ENCODE results near the gene SLC22A2.

Gene SLC22A2

DNA sequence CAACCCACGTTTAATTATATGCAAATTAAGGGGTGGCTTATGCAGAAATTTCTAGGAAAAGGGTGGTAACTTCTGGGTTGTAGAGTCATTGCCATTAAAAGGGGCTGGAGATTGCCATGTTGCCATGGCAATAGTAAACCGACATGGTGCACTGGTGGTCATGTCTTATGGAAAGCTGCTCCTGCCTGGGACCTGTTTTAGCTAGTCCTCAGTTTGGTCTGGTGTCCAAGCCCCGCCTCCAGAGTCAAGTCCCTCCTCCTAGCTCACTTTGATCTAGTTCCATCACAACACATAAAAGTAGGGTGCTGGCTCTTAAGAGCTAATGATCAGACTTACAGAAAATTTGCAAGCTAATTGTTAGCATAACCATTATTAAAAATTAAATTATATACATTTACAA lies 5.3 kb downstream of the SLC22A2 start:
- H2AFZ ChIP-seq: no peak overlapping the region
- H3K27me3 ChIP-seq (ENCODE audit: control insufficient read depth, insufficient read depth, low read length): no peaks in the 10 kb centered on the region
- H3K4me3 ChIP-seq (ENCODE audit: low read depth, low read length): no peak overlapping the region
- H3K36me3 ChIP-seq (ENCODE audit: control insufficient read depth, insufficient read depth, low read length): no peaks in the 10 kb centered on the region
- no peaks in the 10 kb centered on the region for H3K9me3 ChIP-seq (ENCODE audit: control insufficient read depth, low read length)
- H3K9ac ChIP-seq: no peak overlapping the region
- no peak overlapping the region for H3K27ac ChIP-seq
- H3K4me2 ChIP-seq (ENCODE audit: low read length): no peak overlapping the region
- H3K4me1 ChIP-seq: no peaks in the 10 kb centered on the region
- TF ChIP-seq, protein P1, sequence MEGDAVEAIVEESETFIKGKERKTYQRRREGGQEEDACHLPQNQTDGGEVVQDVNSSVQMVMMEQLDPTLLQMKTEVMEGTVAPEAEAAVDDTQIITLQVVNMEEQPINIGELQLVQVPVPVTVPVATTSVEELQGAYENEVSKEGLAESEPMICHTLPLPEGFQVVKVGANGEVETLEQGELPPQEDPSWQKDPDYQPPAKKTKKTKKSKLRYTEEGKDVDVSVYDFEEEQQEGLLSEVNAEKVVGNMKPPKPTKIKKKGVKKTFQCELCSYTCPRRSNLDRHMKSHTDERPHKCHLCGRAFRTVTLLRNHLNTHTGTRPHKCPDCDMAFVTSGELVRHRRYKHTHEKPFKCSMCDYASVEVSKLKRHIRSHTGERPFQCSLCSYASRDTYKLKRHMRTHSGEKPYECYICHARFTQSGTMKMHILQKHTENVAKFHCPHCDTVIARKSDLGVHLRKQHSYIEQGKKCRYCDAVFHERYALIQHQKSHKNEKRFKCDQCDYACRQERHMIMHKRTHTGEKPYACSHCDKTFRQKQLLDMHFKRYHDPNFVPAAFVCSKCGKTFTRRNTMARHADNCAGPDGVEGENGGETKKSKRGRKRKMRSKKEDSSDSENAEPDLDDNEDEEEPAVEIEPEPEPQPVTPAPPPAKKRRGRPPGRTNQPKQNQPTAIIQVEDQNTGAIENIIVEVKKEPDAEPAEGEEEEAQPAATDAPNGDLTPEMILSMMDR (IDR thresholded peaks at IDR 0.05): no peak
- no peaks in the 10 kb centered on the region for H3K79me2 ChIP-seq

DNA sequence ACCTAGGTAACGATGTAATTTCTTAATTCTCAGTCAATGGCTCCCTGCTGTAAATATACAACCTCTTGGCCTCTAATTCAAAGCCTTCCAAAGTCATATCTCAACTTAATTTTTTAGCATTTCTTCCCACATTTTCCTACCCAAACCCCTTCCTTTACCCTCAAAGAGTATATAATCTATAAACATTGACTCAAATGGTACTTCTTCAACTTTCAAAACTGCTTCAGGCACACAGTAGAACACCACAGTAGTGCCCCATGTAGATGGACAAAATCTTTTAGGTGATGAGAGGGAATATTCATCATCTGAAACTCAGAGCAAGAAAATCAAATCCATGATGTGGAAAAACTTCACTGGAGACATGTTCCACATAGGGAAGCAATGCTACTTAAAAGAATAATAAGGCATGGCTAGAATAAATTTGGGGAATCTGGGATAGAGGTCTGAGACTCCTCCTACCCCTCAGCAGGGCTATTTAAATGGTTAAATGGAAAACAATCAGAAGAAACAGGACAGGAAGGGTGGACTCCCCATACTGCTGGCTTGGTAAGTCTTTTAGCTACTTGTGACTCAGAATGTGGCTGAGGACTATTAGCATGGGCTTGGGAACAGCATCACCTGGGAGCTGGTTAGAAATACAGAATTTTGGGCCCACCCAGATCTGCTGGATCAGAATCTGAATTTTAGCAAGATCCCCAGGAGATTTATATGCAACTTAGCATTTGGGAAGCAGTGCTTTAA lies 6.4 kb downstream of the SLC22A2 start:
- Histone ChIP-seq H3K27me3 (ENCODE audit: control insufficient read depth, insufficient read depth, low read length) (no peaks in the 10 kb centered on the region), H3K4me2 (ENCODE audit: low read length) (no peak overlapping the region), H3K9me3 (ENCODE audit: control insufficient read depth, low read length) (no peaks in the 10 kb centered on the region), H3K4me1 (no peaks in the 10 kb centered on the region), H3K9ac (no peak overlapping the region), H2AFZ (no peak overlapping the region), H3K79me2 (no peaks in the 10 kb centered on the region), H3K4me3 (ENCODE audit: low read depth, low read length) (no peak overlapping the region), H3K36me3 (ENCODE audit: control insufficient read depth, insufficient read depth, low read length) (no peaks in the 10 kb centered on the region), H3K27ac (no peak overlapping the region)
- TF ChIP-seq, protein P1 (IDR thresholded peaks at IDR 0.05): no peak

DNA sequence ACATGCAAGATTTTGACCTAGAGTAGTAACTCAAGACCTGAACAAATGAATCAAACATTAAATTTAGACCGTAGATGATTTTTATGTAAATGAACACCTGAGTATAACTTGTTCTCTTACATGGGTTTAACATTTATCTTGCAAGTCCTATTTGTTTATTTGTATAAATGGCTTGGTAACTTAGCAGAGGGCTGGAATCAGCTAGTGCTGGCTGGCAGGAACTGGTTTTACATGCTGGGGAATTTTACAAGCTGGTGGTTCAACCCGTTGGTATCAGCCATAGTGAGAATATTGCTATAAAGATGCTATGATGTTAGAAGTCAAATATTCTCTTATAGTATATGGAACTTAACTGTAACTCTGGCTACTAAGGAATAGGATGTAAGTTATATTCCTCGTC lies 8.9 kb downstream of the SLC22A2 start:
- Histone ChIP-seq H3K27me3 (ENCODE audit: control insufficient read depth, insufficient read depth, low read length) (no peaks in the 10 kb centered on the region), H3K36me3 (ENCODE audit: control insufficient read depth, insufficient read depth, low read length) (no peaks in the 10 kb centered on the region), H3K4me2 (ENCODE audit: low read length) (no peak overlapping the region), H3K79me2 (no peaks in the 10 kb centered on the region), H3K4me1 (no peaks in the 10 kb centered on the region), H3K9me3 (ENCODE audit: control insufficient read depth, low read length) (no peaks in the 10 kb centered on the region), H3K9ac (no peak overlapping the region), H3K27ac (no peak overlapping the region), H2AFZ (no peak overlapping the region), H3K4me3 (ENCODE audit: low read depth, low read length) (no peak overlapping the region)
- TF ChIP-seq, protein P1 (IDR thresholded peaks at IDR 0.05): no peak

DNA sequence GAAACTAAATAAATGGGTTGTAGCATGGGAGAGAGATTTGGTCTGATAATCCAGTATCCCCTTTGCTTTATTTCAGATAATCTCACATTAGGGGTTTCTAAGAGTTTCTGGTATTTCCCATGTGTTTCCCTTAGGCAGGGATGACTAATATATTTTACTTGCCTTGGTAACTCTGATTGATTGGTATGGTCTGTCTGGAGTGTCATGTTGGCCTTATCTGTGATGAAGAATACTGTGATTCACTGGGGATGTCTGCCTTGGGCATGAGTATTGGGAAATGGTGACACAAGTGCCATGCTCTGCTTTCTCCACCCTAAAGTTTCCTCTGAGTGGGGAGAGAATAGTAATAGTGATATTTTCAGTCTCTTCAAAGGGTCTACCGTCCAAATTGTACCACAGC lies 10.1 kb downstream of the SLC22A2 start:
- Histone ChIP-seq H3K27ac (no peak overlapping the region), H2AFZ (no peak overlapping the region), H3K4me1 (no peaks in the 10 kb centered on the region), H3K9me3 (ENCODE audit: control insufficient read depth, low read length) (no peaks in the 10 kb centered on the region), H3K4me2 (ENCODE audit: low read length) (no peak overlapping the region), H3K27me3 (ENCODE audit: control insufficient read depth, insufficient read depth, low read length) (no peaks in the 10 kb centered on the region), H3K9ac (no peak overlapping the region), H3K4me3 (ENCODE audit: low read depth, low read length) (no peak overlapping the region), H3K36me3 (ENCODE audit: control insufficient read depth, insufficient read depth, low read length) (no peaks in the 10 kb centered on the region), H3K79me2 (no peaks in the 10 kb centered on the region)
- TF ChIP-seq, protein P1 (IDR thresholded peaks at IDR 0.05): no peak

DNA sequence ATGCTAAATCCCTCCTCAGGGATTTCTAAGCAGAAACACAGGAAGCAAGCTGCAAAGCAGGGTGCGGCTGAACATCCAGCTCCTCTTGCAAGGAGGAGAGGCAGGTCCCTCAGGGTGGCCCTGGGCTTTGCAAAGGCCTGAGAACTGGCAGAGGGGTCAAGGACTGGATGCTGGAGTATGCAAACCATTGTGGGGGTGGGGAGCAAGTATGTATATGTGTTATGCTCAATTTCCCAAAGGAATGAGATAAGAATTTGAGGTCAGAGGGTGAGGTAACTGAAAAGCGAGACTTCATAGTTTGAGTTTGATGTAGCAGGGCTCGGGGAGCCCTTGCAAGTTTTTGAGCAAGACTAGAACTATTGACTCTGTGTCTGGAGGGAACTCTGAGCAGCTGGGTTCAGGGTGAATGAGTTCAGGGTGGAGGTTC lies 11.2 kb downstream of the SLC22A2 start:
- Histone ChIP-seq H3K4me3 (ENCODE audit: low read depth, low read length) (no peak overlapping the region), H3K4me2 (ENCODE audit: low read length) (no peak overlapping the region), H3K9ac (no peak overlapping the region), H3K36me3 (ENCODE audit: control insufficient read depth, insufficient read depth, low read length) (no peaks in the 10 kb centered on the region), H3K9me3 (ENCODE audit: control insufficient read depth, low read length) (no peaks in the 10 kb centered on the region), H3K27ac (no peak overlapping the region), H3K27me3 (ENCODE audit: control insufficient read depth, insufficient read depth, low read length) (no peaks in the 10 kb centered on the region), H2AFZ (no peak overlapping the region), H3K79me2 (no peaks in the 10 kb centered on the region), H3K4me1 (no peaks in the 10 kb centered on the region)
- TF ChIP-seq, protein P1 (IDR thresholded peaks at IDR 0.05): no peak

Measured in parathyroid adenoma (tissue), 2 donors.